Measurements from ENCODE around the gene DGKA.

- no peak for TF ChIP-seq CTCF (IDR thresholded peaks at IDR 0.05)
- TF ChIP-seq POLR2A (IDR thresholded peaks at IDR 0.05), result no peak
Observed at GRCh38 chr12:55915482-55915859, 15.5 kb upstream of the DGKA start.
